ENCODE data around the gene CMIP. TPM values are rescaled to one million over a fixed set of nuclear protein-coding genes. Genes with fewer than 3 reads are reported as not detected.

CMIP gene
- total RNA-seq, 1 experiment from 2014 or later = 68.0 TPM

GRCh38 chr16:81658373-81658772 is 213.8 kb downstream of the CMIP start:
- Histone ChIP-seq H3K4me1 (no peaks in the 10 kb centered on the region), H3K27me3 (replicated peaks; ENCODE audit: control insufficient read depth, insufficient read depth, low read length) (no peaks in the 10 kb centered on the region), H3K4me3 (ENCODE audit: low read depth, low read length) (no peak overlapping the region), H3K36me3 (ENCODE audit: control insufficient read depth, insufficient read depth, low read length) (peaks cover 7% of the 10 kb centered on the region), H3K9me3 (no peaks in the 10 kb centered on the region)
- Mint-ChIP-seq H3K4me3 (ENCODE audit: unreplicated experiment) (no peak overlapping the region), H3K27me3 (ENCODE audit: insufficient read depth, unreplicated experiment) (no peaks in the 10 kb centered on the region), H3K4me1 (ENCODE audit: low read depth, unreplicated experiment) (no peaks in the 10 kb centered on the region), H3K36me3 (ENCODE audit: insufficient read depth, unreplicated experiment) (peaks cover 61% of the 10 kb centered on the region), H3K9me3 (ENCODE audit: unreplicated experiment) (no peaks in the 10 kb centered on the region), H3K27ac (ENCODE audit: unreplicated experiment) (peak overlapping the region; percentile 17)
- no peak for TF ChIP-seq CTCF (IDR thresholded peaks at IDR 0.05; ENCODE audit: insufficient read depth in 1 of 2, low read depth in 1 of 2, low read length in 1 of 2, severe bottlenecking in 1 of 2, unreplicated experiment in 1 of 2)
- no peak for DNase-seq
- CTCF ChIA-PET = no interaction called here
- BruUV-seq (replicated peaks) = no TSS peak
- POLR2A ChIA-PET = no interaction called here
- intact Hi-C loops (cut with micrococcal nuclease; ENCODE audit: unreplicated experiment) = no loop called here

- no TSS peak for BruUV-seq (replicated peaks)
Observed at GRCh38 chr16:81659249-81659648, 214.6 kb downstream of the CMIP start.

GRCh38 chr16:81661082-81661481 is 216.5 kb downstream of the CMIP start:
- Histone ChIP-seq H3K9me3 (no peaks in the 10 kb centered on the region), H3K4me1 (no peaks in the 10 kb centered on the region), H3K27me3 (replicated peaks; ENCODE audit: control insufficient read depth, insufficient read depth, low read length) (no peaks in the 10 kb centered on the region), H3K4me3 (ENCODE audit: low read depth, low read length) (no peak overlapping the region), H3K36me3 (ENCODE audit: control insufficient read depth, insufficient read depth, low read length) (peaks cover 6% of the 10 kb centered on the region)
- intact Hi-C loops (cut with micrococcal nuclease; ENCODE audit: unreplicated experiment) = no loop called here
- no peaks in the 10 kb centered on the region for H3K4me1 Mint-ChIP-seq (ENCODE audit: low read depth, unreplicated experiment)
- no peak for TF ChIP-seq CTCF (IDR thresholded peaks at IDR 0.05; ENCODE audit: insufficient read depth in 1 of 2, low read depth in 1 of 2, low read length in 1 of 2, severe bottlenecking in 1 of 2, unreplicated experiment in 1 of 2)
- ChIA-PET POLR2A (no interaction called here), CTCF (no interaction called here)
- H3K27ac Mint-ChIP-seq (ENCODE audit: unreplicated experiment) = no peak overlapping the region
- no peaks in the 10 kb centered on the region for H3K9me3 Mint-ChIP-seq (ENCODE audit: unreplicated experiment)
- no peak overlapping the region for H3K4me3 Mint-ChIP-seq (ENCODE audit: unreplicated experiment)
- peaks cover 65% of the 10 kb centered on the region for H3K36me3 Mint-ChIP-seq (ENCODE audit: insufficient read depth, unreplicated experiment)
- no TSS peak for BruUV-seq (replicated peaks)
- H3K27me3 Mint-ChIP-seq (ENCODE audit: insufficient read depth, unreplicated experiment) = no peaks in the 10 kb centered on the region
- DNase-seq = no peak

More at GRCh38 chr16:81659249-81659648, 214.6 kb downstream of the CMIP start:
- no peaks in the 10 kb centered on the region for H3K27me3 Mint-ChIP-seq (ENCODE audit: insufficient read depth, unreplicated experiment)
- no peak for DNase-seq
- H3K4me3 ChIP-seq (ENCODE audit: low read depth, low read length) = no peak overlapping the region
- POLR2A ChIA-PET = no interaction called here
- intact Hi-C loops (cut with micrococcal nuclease; ENCODE audit: unreplicated experiment) = no loop called here
- peaks cover 6% of the 10 kb centered on the region for H3K36me3 ChIP-seq (ENCODE audit: control insufficient read depth, insufficient read depth, low read length)
- no peaks in the 10 kb centered on the region for H3K27me3 ChIP-seq (replicated peaks; ENCODE audit: control insufficient read depth, insufficient read depth, low read length)
- H3K4me1 ChIP-seq = no peaks in the 10 kb centered on the region
- no peak for TF ChIP-seq CTCF (IDR thresholded peaks at IDR 0.05; ENCODE audit: insufficient read depth in 1 of 2, low read depth in 1 of 2, low read length in 1 of 2, severe bottlenecking in 1 of 2, unreplicated experiment in 1 of 2)
- H3K4me3 Mint-ChIP-seq (ENCODE audit: unreplicated experiment) = no peak overlapping the region
- no peaks in the 10 kb centered on the region for H3K4me1 Mint-ChIP-seq (ENCODE audit: low read depth, unreplicated experiment)
- peaks cover 61% of the 10 kb centered on the region for H3K36me3 Mint-ChIP-seq (ENCODE audit: insufficient read depth, unreplicated experiment)
- no peaks in the 10 kb centered on the region for H3K9me3 ChIP-seq
- H3K27ac Mint-ChIP-seq (ENCODE audit: unreplicated experiment) = no peak overlapping the region
- no peaks in the 10 kb centered on the region for H3K9me3 Mint-ChIP-seq (ENCODE audit: unreplicated experiment)
- CTCF ChIA-PET = no interaction called here
